Measurements from ENCODE around the gene PDPK1.
"Not testable (repeated sequence)": the region's sequence is repeated elsewhere in the genome, so short reads cannot be mapped to it uniquely, and the experiment has no call there.

- not testable (repeated sequence) for TF ChIP-seq POLR2A (IDR thresholded peaks at IDR 0.05)
- TF ChIP-seq, protein P1, sequence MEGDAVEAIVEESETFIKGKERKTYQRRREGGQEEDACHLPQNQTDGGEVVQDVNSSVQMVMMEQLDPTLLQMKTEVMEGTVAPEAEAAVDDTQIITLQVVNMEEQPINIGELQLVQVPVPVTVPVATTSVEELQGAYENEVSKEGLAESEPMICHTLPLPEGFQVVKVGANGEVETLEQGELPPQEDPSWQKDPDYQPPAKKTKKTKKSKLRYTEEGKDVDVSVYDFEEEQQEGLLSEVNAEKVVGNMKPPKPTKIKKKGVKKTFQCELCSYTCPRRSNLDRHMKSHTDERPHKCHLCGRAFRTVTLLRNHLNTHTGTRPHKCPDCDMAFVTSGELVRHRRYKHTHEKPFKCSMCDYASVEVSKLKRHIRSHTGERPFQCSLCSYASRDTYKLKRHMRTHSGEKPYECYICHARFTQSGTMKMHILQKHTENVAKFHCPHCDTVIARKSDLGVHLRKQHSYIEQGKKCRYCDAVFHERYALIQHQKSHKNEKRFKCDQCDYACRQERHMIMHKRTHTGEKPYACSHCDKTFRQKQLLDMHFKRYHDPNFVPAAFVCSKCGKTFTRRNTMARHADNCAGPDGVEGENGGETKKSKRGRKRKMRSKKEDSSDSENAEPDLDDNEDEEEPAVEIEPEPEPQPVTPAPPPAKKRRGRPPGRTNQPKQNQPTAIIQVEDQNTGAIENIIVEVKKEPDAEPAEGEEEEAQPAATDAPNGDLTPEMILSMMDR (IDR thresholded peaks at IDR 0.05): not testable (repeated sequence)
These were observed 61.3 kb downstream of the PDPK1 start for GRCh38 chr16:2599165-2599564.
